Hepatocyte (in vitro differentiated cells): ENCODE results near the gene ACOXL.

Source experiments
- CTCF ChIP-seq: fragments of 200-600 bp; sonication (generic); IDR thresholded peaks from 2 replicates; pipeline ENCODE4 v1.5.1; 2016; ENCODE audit warnings: antibody characterized with exemption, mild to moderate bottlenecking; ENCODE audit not compliant: poor library complexity
- EZH2 ChIP-seq: fragments of 200-600 bp; sonication (generic); IDR thresholded peaks from 2 replicates; pipeline ENCODE4 v1.6.1; 2016; ENCODE audit warnings: antibody characterized with exemption, mild to moderate bottlenecking, borderline replicate concordance
- EZH2phosphoT487 ChIP-seq: fragments of 200-600 bp; sonication (generic); IDR thresholded peaks from one replicate; pipeline ENCODE4 v1.6.1; 2018; ENCODE audit warnings: antibody characterized with exemption, mild to moderate bottlenecking, low read depth, moderate library complexity; ENCODE audit not compliant: unreplicated experiment, severe bottlenecking

GRCh38 chr2:110744429-110744828 is 12.1 kb downstream of the ACOXL start:
- no peak for TF ChIP-seq EZH2phosphoT487
- TF ChIP-seq EZH2, result no peak
- no peak for TF ChIP-seq CTCF
